Neural cell (in vitro differentiated cells): Measurements from ENCODE around the gene CSF2. TPM values are rescaled to one million over a fixed set of nuclear protein-coding genes. Genes with fewer than 3 reads are reported as not detected.

Experiments
- H2AFZ ChIP-seq: fragments of 200-600, 300-800 bp; sonication (generic), shearing (Covaris generic); 2 replicates; pipeline ENCODE4 v1.6.0; 2014; ENCODE audit warnings: low read depth, mild to moderate bottlenecking, antibody characterized with exemption, low read length, moderate library complexity
- H3F3A ChIP-seq: fragments of 200-600 bp; shearing (Covaris generic); 2 replicates; pipeline ENCODE4 v1.6.1; 2016; ENCODE audit warnings: mild to moderate bottlenecking, moderate library complexity, mixed read lengths, antibody characterized with exemption, low read length; ENCODE audit not compliant: insufficient read depth, poor library complexity, severe bottlenecking
- H3K27ac ChIP-seq: fragments of 200-600, 300-800 bp; sonication (generic), shearing (Covaris generic); 2 replicates; pipeline ENCODE4 v1.5.1; 2014; ENCODE audit warnings: mild to moderate bottlenecking, low read length, moderate library complexity
- H3K27me3 ChIP-seq: fragments of 300-800, 200-600 bp; sonication (generic), shearing (Covaris generic); 2 replicates; pipeline ENCODE4 v1.6.0; 2014; ENCODE audit warnings: mild to moderate bottlenecking, low read depth, low read length, moderate library complexity; ENCODE audit not compliant: insufficient read depth
- H3K36me3 ChIP-seq: fragments of 300-800, 200-600 bp; sonication (generic), shearing (Covaris generic); 2 replicates; pipeline ENCODE4 v1.5.1; 2014; ENCODE audit warnings: mild to moderate bottlenecking, antibody characterized with exemption, low read length, moderate library complexity; ENCODE audit not compliant: insufficient read depth
- H3K4me2 ChIP-seq: fragments of 300-800, 200-600 bp; sonication (generic), shearing (Covaris generic); 2 replicates; pipeline ENCODE4 v1.6.0; 2014; ENCODE audit warnings: mild to moderate bottlenecking, low read length
- H3K4me3 ChIP-seq: fragments of 300-800, 200-600 bp; sonication (generic), shearing (Covaris generic); 2 replicates; pipeline ENCODE4 v1.5.1; 2014; ENCODE audit warnings: mild to moderate bottlenecking, low read length, moderate library complexity
- H3K79me2 ChIP-seq: fragments of 200-600 bp; shearing (Covaris generic); replicated peaks from 2 replicates; pipeline ENCODE4 v1.6.0; 2014; ENCODE audit warnings: mild to moderate bottlenecking, low read length, moderate library complexity; ENCODE audit not compliant: insufficient read depth
- H3K9ac ChIP-seq: fragments of 300-800, 200-600 bp; sonication (generic), shearing (Covaris generic); 2 replicates; pipeline ENCODE4 v1.6.1; 2016; ENCODE audit warnings: mild to moderate bottlenecking, low read length, mixed read lengths
- H3K9me2 ChIP-seq: fragments of 200-600 bp; shearing (Covaris generic); 2 replicates; pipeline ENCODE4 v1.6.1; 2016; ENCODE audit warnings: mild to moderate bottlenecking, low read length, mixed read lengths; ENCODE audit not compliant: insufficient read depth
- H3K9me3 ChIP-seq: fragments of 200-600, 300-800 bp; sonication (generic), shearing (Covaris generic); 2 replicates; pipeline ENCODE4 v1.6.1; 2016; ENCODE audit warnings: mild to moderate bottlenecking, mixed run types, low read length, moderate library complexity, mixed read lengths
- H4K20me1 ChIP-seq: fragments of 200-600 bp; shearing (Covaris generic); 2 replicates; pipeline ENCODE4 v1.6.1; 2016; ENCODE audit warnings: mild to moderate bottlenecking, mixed run types; ENCODE audit not compliant: insufficient read depth
- CTCF ChIP-seq: fragments of 450-650 bp; IDR thresholded peaks from 2 replicates; pipeline ENCODE4 v1.5.1; 2014; ENCODE audit warnings: antibody characterized with exemption, mild to moderate bottlenecking, moderate library complexity; ENCODE audit not compliant: poor library complexity, severe bottlenecking
- EP300 ChIP-seq: fragments of 450-650 bp; conservative IDR thresholded peaks from 2 replicates; pipeline ENCODE4 v1.6.1; 2014; ENCODE audit warnings: antibody characterized with exemption, mild to moderate bottlenecking, moderate library complexity; ENCODE audit not compliant: poor library complexity, severe bottlenecking
- EZH2 ChIP-seq: fragments of 200-600, 300-800 bp; shearing (Covaris generic), sonication (generic); IDR thresholded peaks from 2 replicates; pipeline ENCODE4 v1.6.1; 2014; ENCODE audit warnings: antibody characterized with exemption, low read length, borderline replicate concordance, mild to moderate bottlenecking; ENCODE audit not compliant: insufficient read depth, poor library complexity, severe bottlenecking
- MXI1 ChIP-seq: fragments of 450-650 bp; conservative IDR thresholded peaks from 2 replicates; pipeline ENCODE4 v1.6.1; 2014; ENCODE audit warnings: antibody characterized with exemption, mild to moderate bottlenecking; ENCODE audit not compliant: poor library complexity, severe bottlenecking
- POLR2AphosphoS5 ChIP-seq: IDR thresholded peaks from 2 replicates; pipeline ENCODE4 v1.6.1; 2012
- RAD21 ChIP-seq: fragments of 450-650 bp; conservative IDR thresholded peaks from 2 replicates; pipeline ENCODE4 v1.6.1; 2014; ENCODE audit warnings: antibody characterized with exemption, mild to moderate bottlenecking, moderate library complexity
- REST ChIP-seq: IDR thresholded peaks from 2 replicates; pipeline ENCODE4 v1.6.1; 2012; ENCODE audit warnings: borderline replicate concordance
- SMC3 ChIP-seq: fragments of 450-650 bp; conservative IDR thresholded peaks from 2 replicates; pipeline ENCODE4 v1.6.1; 2014; ENCODE audit warnings: antibody characterized with exemption, mild to moderate bottlenecking, moderate library complexity; ENCODE audit not compliant: poor library complexity
- TAF1 ChIP-seq: IDR thresholded peaks from 2 replicates; pipeline ENCODE4 v1.6.1; 2012; ENCODE audit warnings: low read depth
- polyA plus RNA-seq: library from polyadenylated mRNA; depleted of rRNA; stranded (reverse); fragments of >200 nt; gene quantifications from 2 replicates; pipeline ENCODE4 v1.2.3, GENCODE V29; 2014

The CSF2 gene
- polyA plus RNA-seq, 1 donor from 2014 or later: not detected

GRCh38 chr5:132087661-132088060, 14.1 kb downstream of the CSF2 start:
- H3K27ac ChIP-seq: no peak overlapping the region
- H2AFZ ChIP-seq: no peak overlapping the region
- no peaks in the 10 kb centered on the region for H3K9me3 ChIP-seq
- no peak for TF ChIP-seq EP300
- no peak for TF ChIP-seq REST
- H3K4me2 ChIP-seq: no peak overlapping the region
- no peaks in the 10 kb centered on the region for H4K20me1 ChIP-seq
- H3K36me3 ChIP-seq: no peaks in the 10 kb centered on the region
- no peaks in the 10 kb centered on the region for H3K79me2 ChIP-seq
- no peaks in the 10 kb centered on the region for H3F3A ChIP-seq
- H3K9ac ChIP-seq: no peak overlapping the region
- no peaks in the 10 kb centered on the region for H3K9me2 ChIP-seq
- H3K27me3 ChIP-seq: no peaks in the 10 kb centered on the region
- H3K4me3 ChIP-seq: no peak overlapping the region

- no peak overlapping the region for H3K9ac ChIP-seq
- no peaks in the 10 kb centered on the region for H4K20me1 ChIP-seq
- TF ChIP-seq EZH2 (no peak), CTCF (no peak), TAF1 (no peak), POLR2AphosphoS5 (no peak), RAD21 (no peak), REST (no peak), SMC3 (no peak), MXI1 (no peak), EP300 (no peak)
- no peaks in the 10 kb centered on the region for H3K27me3 ChIP-seq
- H3K9me2 ChIP-seq: no peaks in the 10 kb centered on the region
- no peak overlapping the region for H3K4me2 ChIP-seq
- H3K4me3 ChIP-seq: no peak overlapping the region
- H2AFZ ChIP-seq: no peak overlapping the region
- no peaks in the 10 kb centered on the region for H3K36me3 ChIP-seq
- no peaks in the 10 kb centered on the region for H3F3A ChIP-seq
- no peak overlapping the region for H3K27ac ChIP-seq
- H3K79me2 ChIP-seq: no peaks in the 10 kb centered on the region
- H3K9me3 ChIP-seq: no peaks in the 10 kb centered on the region
These were observed 15.8 kb downstream of the CSF2 start for GRCh38 chr5:132089363-132089762.
